Liver (tissue), 9 donors: Measurements from ENCODE around the gene PPP4R2. TPM values are rescaled to one million over a fixed set of nuclear protein-coding genes. Genes with fewer than 3 reads are reported as not detected.

Source experiments
- DNase-seq: peaks from one replicate; pipeline ENCODE4 v3.0.0-alpha.2; 2017; ENCODE audit warnings: low spot score
- H3K27ac ChIP-seq, 2 donors: one replicate each; pipeline ENCODE4 v1.7.0; 2013; ENCODE audit warnings: inconsistent platforms in 2 of 2, low read length in 2 of 2, control low read depth in 1 of 2, low read depth in 1 of 2, mild to moderate bottlenecking in 1 of 2
- H3K27me3 ChIP-seq, 4 donors: one replicate each; pipeline versions ENCODE4 v1.6.1 to v1.7.0; 2013; ENCODE audit warnings: low read length in 3 of 4, inconsistent platforms in 1 of 4, mild to moderate bottlenecking in 1 of 4, moderate library complexity in 1 of 4; ENCODE audit not compliant: control insufficient read depth in 4 of 4, insufficient read depth in 4 of 4
- H3K36me3 ChIP-seq, 4 donors: one replicate each; pipeline versions ENCODE4 v1.6.1 to v1.7.0; 2013; ENCODE audit warnings: low read length in 3 of 4, mild to moderate bottlenecking in 3 of 4, low read depth in 1 of 4, moderate library complexity in 1 of 4; ENCODE audit not compliant: control insufficient read depth in 4 of 4, insufficient read depth in 3 of 4
- H3K4me1 ChIP-seq, 4 donors: one replicate each; pipeline versions ENCODE4 v1.6.1 to v1.7.0; 2013; ENCODE audit warnings: low read length in 3 of 4, mild to moderate bottlenecking in 3 of 4, moderate library complexity in 1 of 4; ENCODE audit not compliant: control insufficient read depth in 4 of 4, insufficient read depth in 4 of 4
- H3K4me3 ChIP-seq, 3 donors: one replicate each; pipeline versions ENCODE4 v1.6.1 to v1.7.0; 2013; ENCODE audit warnings: low read length in 3 of 3, control low read depth in 1 of 3, low read depth in 1 of 3, mild to moderate bottlenecking in 1 of 3
- H3K9ac ChIP-seq, 2 donors: one replicate each; pipeline ENCODE4 v1.7.0; 2013; ENCODE audit warnings: low read length in 2 of 2, mild to moderate bottlenecking in 2 of 2, moderate library complexity in 2 of 2, control low read depth in 1 of 2, low read depth in 1 of 2
- H3K9me3 ChIP-seq, 4 donors: one replicate each; pipeline versions ENCODE4 v1.6.1 to v1.7.0; 2013; ENCODE audit warnings: low read length in 3 of 4; ENCODE audit not compliant: control insufficient read depth in 4 of 4
- ATF3 ChIP-seq: IDR thresholded peaks from 2 replicates; pipeline ENCODE4 v1.6.1; 2016; ENCODE audit warnings: antibody characterized with exemption
- FOXA1 ChIP-seq: IDR thresholded peaks from 2 replicates; pipeline ENCODE4 v1.6.1; 2016; ENCODE audit warnings: antibody characterized with exemption
- FOXA2 ChIP-seq: IDR thresholded peaks from 2 replicates; pipeline ENCODE4 v1.6.1; 2016; ENCODE audit warnings: antibody characterized with exemption
- GABPA ChIP-seq, 2 donors: IDR thresholded peaks in 1 of 2; conservative IDR thresholded peaks in 1 of 2; 2 replicates each; pipeline ENCODE4 v1.6.1; 2016; ENCODE audit warnings: antibody characterized with exemption in 2 of 2, mild to moderate bottlenecking in 1 of 2, moderate library complexity in 1 of 2
- HNF4A ChIP-seq, 2 donors: conservative IDR thresholded peaks; 2 replicates each; pipeline ENCODE4 v1.6.1; 2016; ENCODE audit warnings: antibody characterized with exemption in 2 of 2, mild to moderate bottlenecking in 2 of 2
- HNF4G ChIP-seq: IDR thresholded peaks from 2 replicates; pipeline ENCODE4 v1.6.1; 2016; ENCODE audit warnings: antibody characterized with exemption
- JUND ChIP-seq, 2 donors: IDR thresholded peaks; 2 replicates each; pipeline ENCODE4 v1.6.1; 2016; ENCODE audit warnings: antibody characterized with exemption in 2 of 2
- NR2F2 ChIP-seq: IDR thresholded peaks from 2 replicates; pipeline ENCODE4 v1.6.1; 2016; ENCODE audit warnings: antibody characterized with exemption
- RAD21 ChIP-seq, 2 donors: IDR thresholded peaks; 2 replicates each; pipeline ENCODE4 v1.6.1; 2016; ENCODE audit warnings: antibody characterized with exemption in 2 of 2, mild to moderate bottlenecking in 2 of 2
- RXRA ChIP-seq, 2 donors: IDR thresholded peaks; 2 replicates each; pipeline ENCODE4 v1.6.1; 2017 to 2018; ENCODE audit warnings: antibody characterized with exemption in 2 of 2, mild to moderate bottlenecking in 1 of 2
- SP1 ChIP-seq: IDR thresholded peaks from 2 replicates; pipeline ENCODE4 v1.6.1; 2018; ENCODE audit warnings: antibody characterized with exemption, mild to moderate bottlenecking
- TAF1 ChIP-seq: conservative IDR thresholded peaks from 2 replicates; pipeline ENCODE4 v1.6.1; 2016; ENCODE audit warnings: antibody characterized with exemption, mild to moderate bottlenecking
- YY1 ChIP-seq: IDR thresholded peaks from 2 replicates; pipeline ENCODE4 v1.6.1; 2016; ENCODE audit warnings: antibody characterized with exemption, mild to moderate bottlenecking
- WGBS: extraction: QIAGEN DNeasy Blood & Tissue Kit; methylation state at CpG from one replicate; pipeline ENCODE4 v1.1.7; 2013; 5-methylcytosine and 5-hydroxymethylcytosine counted together
- polyA plus RNA-seq, 2 donors: library from polyadenylated mRNA; stranded (reverse) in 1 of 2; unstranded in 1 of 2; fragments of 200-250 nt in 1 of 2; fragments of >200 nt in 1 of 2; fragmentation: Nextera tagmentation in 1 of 2; extraction: Ambion mirVana in 1 of 2; gene quantifications; one replicate each; pipeline versions ENCODE4 v1.2.1 to v1.2.3, GENCODE V29; 2013 to 2015
- total RNA-seq, 2 donors: library from RNA; depleted of rRNA; stranded (reverse); fragments of >200 nt; gene quantifications; one replicate each; pipeline ENCODE4 v1.2.3, GENCODE V29; 2014
- TF ChIP-seq, protein P1 (sequence below): IDR thresholded peaks from 2 replicates; pipeline ENCODE4 v1.6.1; 2016; ENCODE audit warnings: antibody characterized with exemption
- TF ChIP-seq, protein P2 (sequence below): fragments of 150-350 bp; IDR thresholded peaks from 2 replicates; pipeline ENCODE4 v1.5.1; 2017; ENCODE audit warnings: improper control_type of control experiment, low read depth, low read length; ENCODE audit not compliant: missing input control
- TF ChIP-seq, protein P3 (sequence below): IDR thresholded peaks from 2 replicates; pipeline ENCODE4 v1.6.1; 2016; ENCODE audit warnings: antibody characterized with exemption, mild to moderate bottlenecking
- TF ChIP-seq, protein P4 (sequence below): IDR thresholded peaks from 2 replicates; pipeline ENCODE4 v1.6.1; 2016; ENCODE audit warnings: antibody characterized with exemption
- donor health status: healthy.
- donor health status: healthy.
- donor health status: healthy.
- donor health status: healthy.
- donor health status: healthy.

Gene PPP4R2
- total and polyA plus RNA-seq, 4 donors: 12.2 to 35.9 (median 33.7) TPM

DNA sequence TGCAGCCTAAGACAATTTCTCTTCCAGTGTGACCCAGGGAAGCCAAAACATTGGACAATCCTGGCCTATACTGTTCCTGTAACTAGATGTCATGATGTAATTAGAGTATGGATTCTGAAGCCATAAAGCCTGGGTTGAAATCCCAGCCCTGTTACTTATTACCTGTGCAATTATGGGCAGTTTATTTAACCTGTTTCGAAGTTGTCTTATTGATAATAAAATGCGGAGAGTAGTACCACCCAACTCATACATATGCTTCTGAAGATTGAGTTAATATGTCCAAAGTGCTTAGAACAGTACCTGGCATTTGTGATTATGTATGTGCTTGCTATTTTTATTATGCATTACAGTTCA, 30.1 kb downstream of the PPP4R2 start (continued):
- TF ChIP-seq, protein P1, sequence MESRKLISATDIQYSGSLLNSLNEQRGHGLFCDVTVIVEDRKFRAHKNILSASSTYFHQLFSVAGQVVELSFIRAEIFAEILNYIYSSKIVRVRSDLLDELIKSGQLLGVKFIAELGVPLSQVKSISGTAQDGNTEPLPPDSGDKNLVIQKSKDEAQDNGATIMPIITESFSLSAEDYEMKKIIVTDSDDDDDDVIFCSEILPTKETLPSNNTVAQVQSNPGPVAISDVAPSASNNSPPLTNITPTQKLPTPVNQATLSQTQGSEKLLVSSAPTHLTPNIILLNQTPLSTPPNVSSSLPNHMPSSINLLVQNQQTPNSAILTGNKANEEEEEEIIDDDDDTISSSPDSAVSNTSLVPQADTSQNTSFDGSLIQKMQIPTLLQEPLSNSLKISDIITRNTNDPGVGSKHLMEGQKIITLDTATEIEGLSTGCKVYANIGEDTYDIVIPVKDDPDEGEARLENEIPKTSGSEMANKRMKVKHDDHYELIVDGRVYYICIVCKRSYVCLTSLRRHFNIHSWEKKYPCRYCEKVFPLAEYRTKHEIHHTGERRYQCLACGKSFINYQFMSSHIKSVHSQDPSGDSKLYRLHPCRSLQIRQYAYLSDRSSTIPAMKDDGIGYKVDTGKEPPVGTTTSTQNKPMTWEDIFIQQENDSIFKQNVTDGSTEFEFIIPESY: no peak
- no peak for TF ChIP-seq GABPA (IDR thresholded peaks at IDR 0.05 in 1 of 2, conservative IDR thresholded peaks at IDR 0.05 in 1 of 2)
- TF ChIP-seq, protein P2, sequence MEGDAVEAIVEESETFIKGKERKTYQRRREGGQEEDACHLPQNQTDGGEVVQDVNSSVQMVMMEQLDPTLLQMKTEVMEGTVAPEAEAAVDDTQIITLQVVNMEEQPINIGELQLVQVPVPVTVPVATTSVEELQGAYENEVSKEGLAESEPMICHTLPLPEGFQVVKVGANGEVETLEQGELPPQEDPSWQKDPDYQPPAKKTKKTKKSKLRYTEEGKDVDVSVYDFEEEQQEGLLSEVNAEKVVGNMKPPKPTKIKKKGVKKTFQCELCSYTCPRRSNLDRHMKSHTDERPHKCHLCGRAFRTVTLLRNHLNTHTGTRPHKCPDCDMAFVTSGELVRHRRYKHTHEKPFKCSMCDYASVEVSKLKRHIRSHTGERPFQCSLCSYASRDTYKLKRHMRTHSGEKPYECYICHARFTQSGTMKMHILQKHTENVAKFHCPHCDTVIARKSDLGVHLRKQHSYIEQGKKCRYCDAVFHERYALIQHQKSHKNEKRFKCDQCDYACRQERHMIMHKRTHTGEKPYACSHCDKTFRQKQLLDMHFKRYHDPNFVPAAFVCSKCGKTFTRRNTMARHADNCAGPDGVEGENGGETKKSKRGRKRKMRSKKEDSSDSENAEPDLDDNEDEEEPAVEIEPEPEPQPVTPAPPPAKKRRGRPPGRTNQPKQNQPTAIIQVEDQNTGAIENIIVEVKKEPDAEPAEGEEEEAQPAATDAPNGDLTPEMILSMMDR: no peak
- TF ChIP-seq TAF1: no peak
- no peak for TF ChIP-seq RXRA (IDR thresholded peaks at IDR 0.05)

DNA sequence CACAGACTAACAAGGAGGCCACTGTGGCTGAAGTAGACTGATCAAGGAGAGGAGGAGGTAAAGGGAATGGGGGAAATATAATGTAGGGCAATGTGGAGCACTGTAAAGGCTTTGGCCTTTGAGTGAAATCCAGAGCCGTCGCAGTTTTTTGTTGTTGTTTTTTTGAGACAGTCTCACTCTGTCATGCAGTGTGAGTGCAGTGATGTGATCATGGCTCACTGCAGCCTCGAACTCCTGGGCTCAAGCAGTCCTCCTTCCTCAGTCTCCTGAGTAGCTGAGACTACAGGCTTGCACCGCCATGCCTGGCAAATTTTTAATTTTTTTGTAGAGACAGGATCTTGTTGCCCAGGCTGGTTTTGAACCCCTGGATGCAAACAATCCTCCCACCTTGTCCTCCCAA, 32.2 kb downstream of the PPP4R2 start:
- H3K27ac ChIP-seq: peak overlapping the region in 1 of 2 donors; percentile 6
- no peak overlapping the region for H3K9ac ChIP-seq
- H3K27me3 ChIP-seq: no peaks in the 10 kb centered on the region
- no peaks in the 10 kb centered on the region for H3K36me3 ChIP-seq
- TF ChIP-seq SP1: no peak
- TF ChIP-seq RXRA (IDR thresholded peaks at IDR 0.05): no peak
- TF ChIP-seq NR2F2: no peak
- TF ChIP-seq, protein P3, sequence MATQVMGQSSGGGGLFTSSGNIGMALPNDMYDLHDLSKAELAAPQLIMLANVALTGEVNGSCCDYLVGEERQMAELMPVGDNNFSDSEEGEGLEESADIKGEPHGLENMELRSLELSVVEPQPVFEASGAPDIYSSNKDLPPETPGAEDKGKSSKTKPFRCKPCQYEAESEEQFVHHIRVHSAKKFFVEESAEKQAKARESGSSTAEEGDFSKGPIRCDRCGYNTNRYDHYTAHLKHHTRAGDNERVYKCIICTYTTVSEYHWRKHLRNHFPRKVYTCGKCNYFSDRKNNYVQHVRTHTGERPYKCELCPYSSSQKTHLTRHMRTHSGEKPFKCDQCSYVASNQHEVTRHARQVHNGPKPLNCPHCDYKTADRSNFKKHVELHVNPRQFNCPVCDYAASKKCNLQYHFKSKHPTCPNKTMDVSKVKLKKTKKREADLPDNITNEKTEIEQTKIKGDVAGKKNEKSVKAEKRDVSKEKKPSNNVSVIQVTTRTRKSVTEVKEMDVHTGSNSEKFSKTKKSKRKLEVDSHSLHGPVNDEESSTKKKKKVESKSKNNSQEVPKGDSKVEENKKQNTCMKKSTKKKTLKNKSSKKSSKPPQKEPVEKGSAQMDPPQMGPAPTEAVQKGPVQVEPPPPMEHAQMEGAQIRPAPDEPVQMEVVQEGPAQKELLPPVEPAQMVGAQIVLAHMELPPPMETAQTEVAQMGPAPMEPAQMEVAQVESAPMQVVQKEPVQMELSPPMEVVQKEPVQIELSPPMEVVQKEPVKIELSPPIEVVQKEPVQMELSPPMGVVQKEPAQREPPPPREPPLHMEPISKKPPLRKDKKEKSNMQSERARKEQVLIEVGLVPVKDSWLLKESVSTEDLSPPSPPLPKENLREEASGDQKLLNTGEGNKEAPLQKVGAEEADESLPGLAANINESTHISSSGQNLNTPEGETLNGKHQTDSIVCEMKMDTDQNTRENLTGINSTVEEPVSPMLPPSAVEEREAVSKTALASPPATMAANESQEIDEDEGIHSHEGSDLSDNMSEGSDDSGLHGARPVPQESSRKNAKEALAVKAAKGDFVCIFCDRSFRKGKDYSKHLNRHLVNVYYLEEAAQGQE: no peak
- no peak for TF ChIP-seq ATF3
- TF ChIP-seq HNF4G: no peak
- no peak for TF ChIP-seq JUND (IDR thresholded peaks at IDR 0.05)
- no peak for TF ChIP-seq GABPA (IDR thresholded peaks at IDR 0.05 in 1 of 2, conservative IDR thresholded peaks at IDR 0.05 in 1 of 2)
- TF ChIP-seq, protein P4, sequence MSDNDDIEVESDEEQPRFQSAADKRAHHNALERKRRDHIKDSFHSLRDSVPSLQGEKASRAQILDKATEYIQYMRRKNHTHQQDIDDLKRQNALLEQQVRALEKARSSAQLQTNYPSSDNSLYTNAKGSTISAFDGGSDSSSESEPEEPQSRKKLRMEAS: no peak
- WGBS: 79% methylated on average over 4 of the region's 4 CpGs
- no peak for DNase-seq
- H3K4me1 ChIP-seq: peaks cover 4 to 33% (median 21%) of the 10 kb centered on the region in 4 donors
- no peaks in the 10 kb centered on the region for H3K9me3 ChIP-seq
- no peak overlapping the region for H3K4me3 ChIP-seq

- DNase-seq: no peak
- Histone ChIP-seq H3K27me3 (no peaks in the 10 kb centered on the region), H3K9ac (no peak overlapping the region), H3K27ac (peak overlapping the region; percentile 6 to 61), H3K9me3 (no peaks in the 10 kb centered on the region), H3K4me1 (peaks cover 5 to 39% (median 23%) of the 10 kb centered on the region in 4 donors), H3K4me3 (no peak overlapping the region), H3K36me3 (no peaks in the 10 kb centered on the region)
- WGBS: 21% methylated on average over 1 of the region's 1 CpG
- peak in 1 of 2 donors; percentile 24 for TF ChIP-seq RAD21 (IDR thresholded peaks at IDR 0.05)
- TF ChIP-seq FOXA2: no peak
- peak in 1 of 2 donors; percentile 79 for TF ChIP-seq JUND (IDR thresholded peaks at IDR 0.05)
- TF ChIP-seq YY1: peak; percentile 31
- TF ChIP-seq, protein P3: no peak
- no peak for TF ChIP-seq ATF3
- no peak for TF ChIP-seq NR2F2
- no peak for TF ChIP-seq HNF4G
- TF ChIP-seq SP1: peak; percentile 32
- no peak for TF ChIP-seq GABPA (IDR thresholded peaks at IDR 0.05 in 1 of 2, conservative IDR thresholded peaks at IDR 0.05 in 1 of 2)
- no peak for TF ChIP-seq FOXA1
- TF ChIP-seq TAF1: no peak
- TF ChIP-seq HNF4A (conservative IDR thresholded peaks at IDR 0.05): peak; percentile 75 to 82
- TF ChIP-seq RXRA (IDR thresholded peaks at IDR 0.05): peak; percentile 57 to 76
These were observed 32.7 kb downstream of the PPP4R2 start for GRCh38 chr3:73029321-73029796.
